Nephron (organoid): ENCODE measurements around the gene FAM184A.

Experiments
- H3K27ac Mint-ChIP-seq, 3 experiments: 2 replicates each; pipeline ENCODE4 v1.8.0; 2020; ENCODE audit warnings: mixed read lengths in 3 of 3, mild to moderate bottlenecking in 2 of 3, moderate library complexity in 1 of 3
- H3K27me3 Mint-ChIP-seq: 2 replicates; pipeline ENCODE4 v1.8.0; 2021; ENCODE audit warnings: low read depth, mild to moderate bottlenecking, moderate library complexity, mixed read lengths
- H3K36me3 Mint-ChIP-seq: 2 replicates; pipeline ENCODE4 v1.8.0; 2020; ENCODE audit warnings: low read depth, mixed read lengths
- H3K4me1 Mint-ChIP-seq: 2 replicates; pipeline ENCODE4 v1.8.0; 2020; ENCODE audit warnings: mixed read lengths
- H3K4me3 Mint-ChIP-seq, 3 experiments: 2 replicates each; pipeline ENCODE4 v1.8.0; 2020; ENCODE audit warnings: mild to moderate bottlenecking in 3 of 3, mixed read lengths in 3 of 3, moderate library complexity in 2 of 3
- H3K9me3 Mint-ChIP-seq: 2 replicates; pipeline ENCODE4 v1.8.0; 2020; ENCODE audit warnings: mixed read lengths
- TF ChIP-seq, protein P1 (sequence below), 3 experiments: fragments of 200-600 bp; sonication (generic); IDR thresholded peaks; one replicate each; pipeline ENCODE4 v1.5.0; 2021; ENCODE audit warnings: antibody characterized with exemption in 3 of 3; ENCODE audit not compliant: unreplicated experiment in 3 of 3

Gene FAM184A

DNA sequence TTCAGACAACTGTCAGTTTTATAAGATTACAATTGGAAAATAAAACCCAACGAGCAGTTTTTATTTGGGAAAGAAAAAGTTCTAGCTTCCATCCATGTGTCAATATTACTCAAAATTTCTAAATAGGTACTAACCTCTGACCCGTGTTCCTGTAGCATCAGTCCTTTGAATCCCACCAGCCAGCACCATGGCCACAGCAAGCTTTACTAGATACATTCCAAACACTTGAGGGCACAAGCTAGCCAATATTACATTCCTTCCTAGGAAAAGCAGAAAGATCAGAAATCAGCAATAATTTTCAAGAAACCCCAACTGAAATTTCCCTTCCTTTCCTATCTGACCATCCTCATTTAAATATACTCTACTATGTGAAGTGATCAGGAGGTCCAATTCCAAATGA lies 165.3 kb downstream of the FAM184A start:
- TF ChIP-seq, protein P1, sequence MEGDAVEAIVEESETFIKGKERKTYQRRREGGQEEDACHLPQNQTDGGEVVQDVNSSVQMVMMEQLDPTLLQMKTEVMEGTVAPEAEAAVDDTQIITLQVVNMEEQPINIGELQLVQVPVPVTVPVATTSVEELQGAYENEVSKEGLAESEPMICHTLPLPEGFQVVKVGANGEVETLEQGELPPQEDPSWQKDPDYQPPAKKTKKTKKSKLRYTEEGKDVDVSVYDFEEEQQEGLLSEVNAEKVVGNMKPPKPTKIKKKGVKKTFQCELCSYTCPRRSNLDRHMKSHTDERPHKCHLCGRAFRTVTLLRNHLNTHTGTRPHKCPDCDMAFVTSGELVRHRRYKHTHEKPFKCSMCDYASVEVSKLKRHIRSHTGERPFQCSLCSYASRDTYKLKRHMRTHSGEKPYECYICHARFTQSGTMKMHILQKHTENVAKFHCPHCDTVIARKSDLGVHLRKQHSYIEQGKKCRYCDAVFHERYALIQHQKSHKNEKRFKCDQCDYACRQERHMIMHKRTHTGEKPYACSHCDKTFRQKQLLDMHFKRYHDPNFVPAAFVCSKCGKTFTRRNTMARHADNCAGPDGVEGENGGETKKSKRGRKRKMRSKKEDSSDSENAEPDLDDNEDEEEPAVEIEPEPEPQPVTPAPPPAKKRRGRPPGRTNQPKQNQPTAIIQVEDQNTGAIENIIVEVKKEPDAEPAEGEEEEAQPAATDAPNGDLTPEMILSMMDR (IDR thresholded peaks at IDR 0.05; ENCODE audit: unreplicated experiment in 3 of 3), result no peak
- peaks cover 58% of the 10 kb centered on the region for H3K36me3 Mint-ChIP-seq
- H3K4me1 Mint-ChIP-seq, result no peaks in the 10 kb centered on the region
- H3K9me3 Mint-ChIP-seq, result no peaks in the 10 kb centered on the region
- no peak overlapping the region for H3K4me3 Mint-ChIP-seq
- H3K27ac Mint-ChIP-seq, result no peak overlapping the region
- H3K27me3 Mint-ChIP-seq, result no peaks in the 10 kb centered on the region

DNA sequence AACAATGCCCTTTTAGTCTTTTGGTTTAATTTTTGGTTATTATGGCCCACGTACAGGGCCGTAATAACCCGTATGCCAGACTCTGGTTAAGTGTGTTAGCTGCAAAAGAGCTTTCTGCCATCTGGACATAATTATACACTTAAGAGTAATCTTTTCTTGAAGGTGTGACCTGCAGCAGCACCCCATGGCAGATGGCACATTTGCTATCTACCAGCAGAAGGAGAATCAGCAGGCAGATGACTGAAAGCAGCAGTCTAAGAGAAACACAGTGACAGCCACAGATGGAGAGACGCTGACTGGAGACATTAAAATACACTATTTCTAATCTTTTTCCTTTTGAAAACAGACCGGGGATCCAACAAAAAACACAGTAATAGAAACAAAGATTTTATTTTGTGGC lies 165.8 kb downstream of the FAM184A start:
- no peaks in the 10 kb centered on the region for H3K27me3 Mint-ChIP-seq
- H3K36me3 Mint-ChIP-seq, result peaks cover 62% of the 10 kb centered on the region
- H3K9me3 Mint-ChIP-seq, result no peaks in the 10 kb centered on the region
- TF ChIP-seq, protein P1 (IDR thresholded peaks at IDR 0.05; ENCODE audit: unreplicated experiment in 3 of 3), result no peak
- no peak overlapping the region for H3K4me3 Mint-ChIP-seq
- H3K4me1 Mint-ChIP-seq, result no peaks in the 10 kb centered on the region
- no peak overlapping the region for H3K27ac Mint-ChIP-seq
